Upper lobe of left lung (tissue), 6 donors: Measurements from ENCODE around the gene RBBP6. TPM values are rescaled to one million over a fixed set of nuclear protein-coding genes. Genes with fewer than 3 reads are reported as not detected.

Source experiments
- ATAC-seq, 2 donors: fragments of 200-7000 bp; cut with Tn5 transposase; one replicate each; pipeline ENCODE4 v1.9.1; 2022; ENCODE audit warnings: mild to moderate bottlenecking in 2 of 2, moderate library complexity in 2 of 2; ENCODE audit not compliant: low FRiP score in 2 of 2
- DNase-seq, 2 donors: peaks; one replicate each; pipeline ENCODE4 v3.0.0-alpha.2; 2019 to 2020
- H3K27ac ChIP-seq, 4 donors: fragments of 200-600 bp; sonication (generic); one replicate each; pipeline ENCODE4 v1.5.1; 2016 to 2019
- H3K27me3 ChIP-seq, 4 donors: fragments of 200-600 bp; sonication (generic); one replicate each; pipeline ENCODE4 v1.5.1; 2017 to 2019
- H3K36me3 ChIP-seq, 4 donors: fragments of 200-600 bp; sonication (generic); one replicate each; pipeline ENCODE4 v1.5.1; 2016 to 2019
- H3K4me1 ChIP-seq, 4 donors: fragments of 200-600 bp; sonication (generic); one replicate each; pipeline ENCODE4 v1.5.1; 2018 to 2019
- H3K4me3 ChIP-seq, 4 donors: fragments of 200-600 bp; sonication (generic); one replicate each; pipeline ENCODE4 v1.5.1; 2017 to 2019; ENCODE audit warnings: mild to moderate bottlenecking in 2 of 4, moderate library complexity in 1 of 4
- H3K9me3 ChIP-seq, 4 donors: fragments of 200-600 bp; sonication (generic); one replicate each; pipeline ENCODE4 v1.5.1; 2018 to 2019
- EP300 ChIP-seq, 4 donors: sonication (generic); formaldehyde crosslinking; IDR thresholded peaks; one replicate each; pipeline ENCODE4 v1.5.1; 2017; ENCODE audit warnings: antibody characterized with exemption in 4 of 4, control low read depth in 2 of 4
- POLR2A ChIP-seq, 4 donors: fragments of 450-650 bp; IDR thresholded peaks; one replicate each; pipeline ENCODE4 v1.5.1; 2016 to 2017; ENCODE audit warnings: antibody characterized with exemption in 4 of 4, mild to moderate bottlenecking in 2 of 4
- POLR2AphosphoS5 ChIP-seq, 2 donors: sonication (generic); formaldehyde crosslinking; IDR thresholded peaks; one replicate each; pipeline ENCODE4 v1.5.1; 2017; ENCODE audit warnings: antibody characterized with exemption in 2 of 2
- WGBS, 2 donors: methylation state at CpG; one replicate each; pipeline ENCODE4 v1.1.5; 2017 to 2018; 5-methylcytosine and 5-hydroxymethylcytosine counted together
- total RNA-seq, 6 donors: library from RNA; depleted of rRNA in 4 of 6; stranded (reverse); fragments of >200 nt in 4 of 6; gene quantifications; one replicate each; pipeline versions ENCODE4 v1.1.0 to v1.2.1, GENCODE V29; 2016 to 2021
- TF ChIP-seq, protein P1 (sequence below), 6 experiments: fragments of 450-650 bp in 4 of 6; fragments of 200-600 bp in 2 of 6; sonication (generic) in 2 of 6; IDR thresholded peaks; one replicate each; pipeline ENCODE4 v1.5.1; 2016 to 2019; ENCODE audit warnings: antibody characterized with exemption in 6 of 6
- donor health status: DM: no; HTN: no; CAD: no; lungs with moderate emphysema.
- donor health status: DM: no; HTN: yes; CAD: no; lungs with severe emphysema.

Gene RBBP6
- total RNA-seq, 6 donors from 2014 or later, result 40.9 to 79.5 (median 45.4) TPM

DNA sequence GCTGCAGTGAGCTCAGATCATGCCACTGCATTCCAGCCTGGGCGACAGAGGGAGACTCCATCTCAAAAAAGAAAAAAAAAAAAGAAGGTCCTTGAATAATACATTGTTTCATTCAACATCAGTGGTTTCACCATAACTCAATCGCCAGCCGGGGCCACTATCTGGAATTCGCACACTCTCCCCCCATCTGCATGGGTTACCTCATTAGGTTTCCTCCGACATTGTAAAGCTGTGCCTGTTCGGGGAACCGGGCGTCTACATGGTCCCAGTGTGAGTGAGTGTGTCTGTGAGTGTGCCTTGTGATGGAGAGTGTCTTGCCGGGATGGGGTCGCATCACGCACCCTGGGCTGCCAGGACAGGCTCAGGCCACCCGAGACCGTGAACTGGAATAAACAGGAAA is 16.6 kb upstream of the RBBP6 start:
- WGBS, 2 donors, result 91 to 92% methylated on average over 13 of the region's 13 CpGs
- DNase-seq (no peak), ATAC-seq (no peak)
- TF ChIP-seq EP300 (IDR thresholded peaks at IDR 0.05) (no peak), POLR2AphosphoS5 (IDR thresholded peaks at IDR 0.05) (no peak), POLR2A (IDR thresholded peaks at IDR 0.05) (no peak)
- TF ChIP-seq, protein P1, sequence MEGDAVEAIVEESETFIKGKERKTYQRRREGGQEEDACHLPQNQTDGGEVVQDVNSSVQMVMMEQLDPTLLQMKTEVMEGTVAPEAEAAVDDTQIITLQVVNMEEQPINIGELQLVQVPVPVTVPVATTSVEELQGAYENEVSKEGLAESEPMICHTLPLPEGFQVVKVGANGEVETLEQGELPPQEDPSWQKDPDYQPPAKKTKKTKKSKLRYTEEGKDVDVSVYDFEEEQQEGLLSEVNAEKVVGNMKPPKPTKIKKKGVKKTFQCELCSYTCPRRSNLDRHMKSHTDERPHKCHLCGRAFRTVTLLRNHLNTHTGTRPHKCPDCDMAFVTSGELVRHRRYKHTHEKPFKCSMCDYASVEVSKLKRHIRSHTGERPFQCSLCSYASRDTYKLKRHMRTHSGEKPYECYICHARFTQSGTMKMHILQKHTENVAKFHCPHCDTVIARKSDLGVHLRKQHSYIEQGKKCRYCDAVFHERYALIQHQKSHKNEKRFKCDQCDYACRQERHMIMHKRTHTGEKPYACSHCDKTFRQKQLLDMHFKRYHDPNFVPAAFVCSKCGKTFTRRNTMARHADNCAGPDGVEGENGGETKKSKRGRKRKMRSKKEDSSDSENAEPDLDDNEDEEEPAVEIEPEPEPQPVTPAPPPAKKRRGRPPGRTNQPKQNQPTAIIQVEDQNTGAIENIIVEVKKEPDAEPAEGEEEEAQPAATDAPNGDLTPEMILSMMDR (IDR thresholded peaks at IDR 0.05), result no peak
- H3K27ac ChIP-seq, result no peak overlapping the region
- no peaks in the 10 kb centered on the region for H3K36me3 ChIP-seq
- H3K4me3 ChIP-seq, result no peak overlapping the region
- H3K4me1 ChIP-seq, result peaks cover 0 to 18% (median 9%) of the 10 kb centered on the region in 4 donors
- no peaks in the 10 kb centered on the region for H3K9me3 ChIP-seq
- no peaks in the 10 kb centered on the region for H3K27me3 ChIP-seq

DNA sequence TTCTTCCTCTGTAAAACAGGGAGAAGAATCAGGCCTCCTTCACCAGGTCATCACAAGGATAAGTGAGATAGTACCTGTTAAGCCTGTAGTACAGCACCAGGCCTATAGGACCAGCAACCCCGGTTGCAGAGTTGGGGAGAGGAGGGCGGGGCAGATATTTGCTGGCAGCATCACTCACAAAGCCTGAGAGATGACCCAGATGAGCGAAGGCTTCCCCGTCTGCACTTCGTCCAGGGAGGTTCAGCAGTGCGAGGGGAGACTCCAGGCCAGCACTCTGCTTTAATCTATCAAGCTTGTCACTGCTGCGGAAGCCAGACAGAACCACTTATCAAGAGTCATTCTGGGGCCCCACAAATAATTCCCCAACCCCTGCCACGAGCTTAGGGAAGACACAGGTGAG is 15.8 kb upstream of the RBBP6 start:
- no peak for ATAC-seq
- no peaks in the 10 kb centered on the region for H3K9me3 ChIP-seq

DNA sequence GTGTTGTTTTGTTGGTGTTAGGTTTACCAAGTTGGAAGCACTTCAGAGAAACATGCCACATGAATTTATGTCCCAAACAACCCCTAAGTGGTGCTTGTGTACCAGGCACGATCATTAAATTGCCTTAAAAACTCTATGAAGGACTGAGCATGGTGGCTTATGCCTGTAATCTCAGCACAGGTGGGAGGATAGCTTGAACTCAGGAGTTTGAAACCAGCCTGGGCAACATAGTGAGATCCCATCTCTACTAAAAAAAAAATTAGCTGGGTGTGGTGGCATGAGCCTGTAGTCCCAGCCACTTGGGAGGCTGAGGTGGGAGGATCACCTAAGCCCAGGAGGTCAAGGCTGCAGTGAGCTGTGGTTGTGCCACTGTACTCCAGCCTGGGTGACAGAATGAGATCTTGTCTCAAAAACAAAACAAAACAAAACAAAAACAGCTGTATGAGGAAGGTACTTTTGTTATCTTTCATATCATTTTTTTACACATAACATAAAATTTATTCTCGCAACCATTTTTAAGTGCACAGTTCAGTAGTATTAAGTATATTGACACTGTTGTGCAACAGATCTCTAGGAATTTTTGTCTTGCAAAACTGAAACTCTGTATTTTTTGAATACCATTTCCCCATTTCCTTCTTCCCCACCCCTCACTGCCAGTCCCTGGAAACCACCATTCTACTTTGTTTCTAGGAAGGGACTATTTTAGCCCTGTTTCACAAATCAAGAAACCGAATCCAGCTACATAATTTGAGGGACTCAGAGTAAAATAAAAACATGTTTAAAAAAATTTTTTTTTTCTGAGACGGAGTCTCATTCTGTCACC is 14.3 kb upstream of the RBBP6 start:
- Histone ChIP-seq H3K4me3 (no peak overlapping the region), H3K27ac (peak overlapping the region in 1 of 4 donors; percentile 58), H3K36me3 (no peaks in the 10 kb centered on the region), H3K27me3 (no peaks in the 10 kb centered on the region), H3K9me3 (no peaks in the 10 kb centered on the region), H3K4me1 (peaks cover 0 to 18% (median 9%) of the 10 kb centered on the region in 4 donors)
- TF ChIP-seq EP300 (IDR thresholded peaks at IDR 0.05), result peak in 1 of 4 donors; percentile 30
- TF ChIP-seq, protein P1 (IDR thresholded peaks at IDR 0.05), result no peak
- WGBS, 2 donors, result 37 to 47% methylated on average over 4 of the region's 4 CpGs
- ATAC-seq (peak in 1 of 2 donors; percentile 39), DNase-seq (no peak)

More for the DNA sequence above, 15.8 kb upstream of the RBBP6 start:
- DNase-seq, result no peak
- Histone ChIP-seq H3K27me3 (no peaks in the 10 kb centered on the region), H3K4me1 (peaks cover 0 to 18% (median 9%) of the 10 kb centered on the region in 4 donors), H3K4me3 (no peak overlapping the region), H3K27ac (no peak overlapping the region), H3K36me3 (no peaks in the 10 kb centered on the region)
- TF ChIP-seq, protein P1 (IDR thresholded peaks at IDR 0.05), result no peak
- TF ChIP-seq EP300 (IDR thresholded peaks at IDR 0.05) (no peak), POLR2A (IDR thresholded peaks at IDR 0.05) (no peak), POLR2AphosphoS5 (IDR thresholded peaks at IDR 0.05) (no peak)
- 70 to 72% methylated on average over 6 to 8 of the region's 8 CpGs for WGBS, 2 donors

DNA sequence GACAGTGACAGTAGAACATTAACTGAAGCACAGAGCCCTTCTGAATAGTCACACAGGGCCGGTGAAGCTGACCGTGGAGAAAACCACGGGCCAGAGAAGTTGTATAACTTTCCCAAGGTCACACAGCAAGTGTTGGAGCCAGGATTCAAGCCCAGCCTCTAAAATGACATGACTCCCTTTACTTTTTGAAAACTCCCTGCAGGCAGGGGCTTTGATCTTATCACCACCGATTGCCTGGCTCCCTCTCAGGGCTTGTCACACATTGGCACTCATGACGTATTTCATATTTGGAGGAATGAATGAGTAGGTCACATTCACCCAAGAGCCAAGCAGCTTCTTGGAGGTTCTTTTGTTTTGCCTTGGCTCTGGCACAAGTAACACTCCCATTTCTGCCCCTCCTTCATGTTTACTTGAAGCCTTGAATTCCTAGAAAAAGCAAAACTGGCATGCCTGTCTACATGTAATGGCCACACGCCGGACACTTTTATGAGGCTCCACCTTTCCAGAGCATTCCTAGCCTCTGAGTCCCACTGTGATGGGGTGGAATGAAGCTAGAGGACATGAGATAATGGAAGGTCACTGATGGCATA is 13.3 kb upstream of the RBBP6 start:
- Histone ChIP-seq H3K9me3 (no peaks in the 10 kb centered on the region), H3K27ac (peak overlapping the region in 1 of 4 donors; percentile 58), H3K36me3 (no peaks in the 10 kb centered on the region), H3K27me3 (no peaks in the 10 kb centered on the region), H3K4me1 (peaks cover 0 to 18% (median 9%) of the 10 kb centered on the region in 4 donors), H3K4me3 (no peak overlapping the region)
- no peak for TF ChIP-seq POLR2AphosphoS5 (IDR thresholded peaks at IDR 0.05)
- TF ChIP-seq POLR2A (IDR thresholded peaks at IDR 0.05), result no peak
- TF ChIP-seq, protein P1 (IDR thresholded peaks at IDR 0.05), result no peak
- no peak for TF ChIP-seq EP300 (IDR thresholded peaks at IDR 0.05)
- DNase-seq (peak in 1 of 2 donors; percentile 36), ATAC-seq (peak; percentile 72 to 79)
- 51 to 67% methylated on average over 7 of the region's 7 CpGs for WGBS, 2 donors
